Measurements from ENCODE around the gene ANKRD50. TPM values are rescaled to one million over a fixed set of nuclear protein-coding genes. Genes with fewer than 3 reads are reported as not detected.

The ANKRD50 gene
- total RNA-seq, 4 donors from 2014 or later, result 11.5 to 78.5 (median 15.5) TPM

DNA sequence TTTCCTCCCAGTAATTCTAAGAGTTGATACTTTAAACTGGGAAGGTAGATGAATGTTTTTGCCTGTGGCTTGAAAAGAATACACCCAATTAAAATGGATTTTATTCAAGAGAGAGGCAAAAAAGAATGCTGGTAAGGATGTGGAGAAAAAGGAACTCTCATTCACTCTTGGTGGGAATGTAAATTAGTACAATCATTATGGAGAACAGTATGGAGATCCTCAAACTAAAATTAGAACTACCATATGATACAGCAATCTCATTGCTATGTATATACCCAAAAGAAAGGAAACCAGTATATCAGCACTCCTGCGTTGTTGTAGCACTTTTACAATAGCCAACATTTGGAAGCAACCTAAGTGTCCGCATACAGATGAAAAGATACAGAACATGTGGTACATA is 75.2 kb downstream of the ANKRD50 start:
- no peak overlapping the region for H3K27ac ChIP-seq
- H3K27me3 ChIP-seq, result no peaks in the 10 kb centered on the region
- H3K4me3 ChIP-seq, result no peak overlapping the region
- no peak for TF ChIP-seq POLR2A (IDR thresholded peaks at IDR 0.05)
- TF ChIP-seq, protein P1, sequence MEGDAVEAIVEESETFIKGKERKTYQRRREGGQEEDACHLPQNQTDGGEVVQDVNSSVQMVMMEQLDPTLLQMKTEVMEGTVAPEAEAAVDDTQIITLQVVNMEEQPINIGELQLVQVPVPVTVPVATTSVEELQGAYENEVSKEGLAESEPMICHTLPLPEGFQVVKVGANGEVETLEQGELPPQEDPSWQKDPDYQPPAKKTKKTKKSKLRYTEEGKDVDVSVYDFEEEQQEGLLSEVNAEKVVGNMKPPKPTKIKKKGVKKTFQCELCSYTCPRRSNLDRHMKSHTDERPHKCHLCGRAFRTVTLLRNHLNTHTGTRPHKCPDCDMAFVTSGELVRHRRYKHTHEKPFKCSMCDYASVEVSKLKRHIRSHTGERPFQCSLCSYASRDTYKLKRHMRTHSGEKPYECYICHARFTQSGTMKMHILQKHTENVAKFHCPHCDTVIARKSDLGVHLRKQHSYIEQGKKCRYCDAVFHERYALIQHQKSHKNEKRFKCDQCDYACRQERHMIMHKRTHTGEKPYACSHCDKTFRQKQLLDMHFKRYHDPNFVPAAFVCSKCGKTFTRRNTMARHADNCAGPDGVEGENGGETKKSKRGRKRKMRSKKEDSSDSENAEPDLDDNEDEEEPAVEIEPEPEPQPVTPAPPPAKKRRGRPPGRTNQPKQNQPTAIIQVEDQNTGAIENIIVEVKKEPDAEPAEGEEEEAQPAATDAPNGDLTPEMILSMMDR (IDR thresholded peaks at IDR 0.05), result no peak
- no peaks in the 10 kb centered on the region for H3K4me1 ChIP-seq
- intact Hi-C loops (cut with DNase I; ENCODE audit: low total_unique reads), result no loop called here
- no peaks in the 10 kb centered on the region for H3K36me3 ChIP-seq
- H3K9me3 ChIP-seq, result no peaks in the 10 kb centered on the region
- DNase-seq, result no peak

DNA sequence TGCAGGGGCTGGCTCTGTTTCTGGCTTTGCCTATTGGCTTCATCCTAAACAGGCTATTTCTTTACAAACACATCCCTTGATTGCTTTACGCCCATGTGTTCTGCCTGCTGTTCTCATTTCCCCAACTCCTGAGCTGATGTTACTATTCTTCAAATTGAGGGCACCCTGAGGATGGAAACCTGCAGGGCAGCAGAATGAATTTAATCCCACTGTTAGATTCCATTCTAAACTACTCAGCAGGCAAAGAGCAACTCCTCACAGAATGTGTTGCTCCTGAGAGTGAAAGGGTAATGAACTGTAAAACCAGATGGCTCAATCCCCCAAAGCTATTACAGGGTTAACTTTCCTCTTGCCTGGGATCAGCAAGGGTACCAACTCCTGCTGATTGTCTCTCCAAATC is 75.7 kb downstream of the ANKRD50 start:
- Histone ChIP-seq H3K27ac (no peak overlapping the region), H3K27me3 (no peaks in the 10 kb centered on the region), H3K4me1 (no peaks in the 10 kb centered on the region), H3K4me3 (no peak overlapping the region), H3K9me3 (no peaks in the 10 kb centered on the region), H3K36me3 (no peaks in the 10 kb centered on the region)
- TF ChIP-seq POLR2A (IDR thresholded peaks at IDR 0.05), result no peak
- TF ChIP-seq, protein P1 (IDR thresholded peaks at IDR 0.05), result no peak
- DNase-seq, result no peak
- intact Hi-C loops (cut with DNase I; ENCODE audit: low total_unique reads), result no loop called here

DNA sequence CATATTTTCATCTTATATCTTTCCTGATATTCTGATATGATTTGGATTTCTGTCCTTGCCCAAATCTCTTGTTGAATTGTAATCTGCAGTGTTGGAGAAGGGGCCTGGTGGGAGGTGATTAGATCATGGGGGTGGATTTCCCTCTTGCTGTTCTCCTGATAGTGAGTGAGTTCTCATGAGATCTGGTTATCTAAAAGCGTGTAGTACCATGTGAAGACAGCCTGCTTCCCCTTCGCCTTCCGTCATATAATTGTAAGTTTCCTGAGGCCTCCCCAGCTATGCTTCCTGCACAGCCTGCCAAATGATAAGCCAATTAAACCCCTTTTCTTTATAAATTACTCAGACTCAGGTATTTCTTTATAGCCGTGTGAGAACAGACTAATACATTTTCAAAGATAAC is 77.2 kb downstream of the ANKRD50 start:
- no peak for DNase-seq
- Histone ChIP-seq H3K27ac (no peak overlapping the region), H3K27me3 (no peaks in the 10 kb centered on the region), H3K4me3 (no peak overlapping the region), H3K9me3 (no peaks in the 10 kb centered on the region), H3K36me3 (no peaks in the 10 kb centered on the region), H3K4me1 (no peaks in the 10 kb centered on the region)
- no peak for TF ChIP-seq POLR2A (IDR thresholded peaks at IDR 0.05)
- TF ChIP-seq, protein P1 (IDR thresholded peaks at IDR 0.05), result no peak
- intact Hi-C loops (cut with DNase I; ENCODE audit: low total_unique reads), result no loop called here

DNA sequence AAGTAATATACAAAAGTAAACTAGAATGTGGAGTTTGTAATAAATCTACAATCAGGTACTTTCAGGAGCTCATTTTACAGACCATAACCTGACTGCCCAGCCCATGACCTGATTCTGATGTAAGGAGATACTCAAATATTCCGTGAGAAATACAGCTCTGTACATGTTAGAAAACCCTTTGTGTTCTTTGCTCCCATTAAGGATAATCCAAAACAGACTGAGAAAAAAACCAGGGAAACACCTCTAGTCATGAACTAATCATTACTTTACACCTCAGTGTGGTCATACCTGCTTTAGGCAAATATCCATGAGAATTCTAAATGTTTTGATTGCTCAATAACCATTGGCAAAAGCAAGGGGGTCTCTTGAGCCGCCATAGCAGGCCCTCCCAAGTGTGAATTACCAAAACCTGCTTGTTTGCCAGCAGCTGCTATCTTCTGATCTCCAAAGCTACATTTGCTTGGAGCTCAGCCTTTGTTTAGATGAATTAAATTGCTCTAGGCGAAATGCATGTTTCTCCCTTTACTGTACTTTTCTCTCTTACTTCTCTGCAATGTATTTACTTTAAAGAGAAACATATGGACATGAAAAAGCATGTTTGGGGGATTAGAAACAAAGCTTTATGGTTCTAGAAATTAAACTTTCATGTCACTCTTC is 79.1 kb downstream of the ANKRD50 start:
- no peak for DNase-seq
- no peaks in the 10 kb centered on the region for H3K36me3 ChIP-seq
- H3K4me3 ChIP-seq, result no peak overlapping the region
- intact Hi-C loops (cut with DNase I; ENCODE audit: low total_unique reads), result no loop called here
- H3K27me3 ChIP-seq, result no peaks in the 10 kb centered on the region
- H3K27ac ChIP-seq, result no peak overlapping the region
- H3K9me3 ChIP-seq, result no peaks in the 10 kb centered on the region
- H3K4me1 ChIP-seq, result no peaks in the 10 kb centered on the region
- TF ChIP-seq, protein P1 (IDR thresholded peaks at IDR 0.05), result no peak
- TF ChIP-seq POLR2A (IDR thresholded peaks at IDR 0.05), result no peak

DNA sequence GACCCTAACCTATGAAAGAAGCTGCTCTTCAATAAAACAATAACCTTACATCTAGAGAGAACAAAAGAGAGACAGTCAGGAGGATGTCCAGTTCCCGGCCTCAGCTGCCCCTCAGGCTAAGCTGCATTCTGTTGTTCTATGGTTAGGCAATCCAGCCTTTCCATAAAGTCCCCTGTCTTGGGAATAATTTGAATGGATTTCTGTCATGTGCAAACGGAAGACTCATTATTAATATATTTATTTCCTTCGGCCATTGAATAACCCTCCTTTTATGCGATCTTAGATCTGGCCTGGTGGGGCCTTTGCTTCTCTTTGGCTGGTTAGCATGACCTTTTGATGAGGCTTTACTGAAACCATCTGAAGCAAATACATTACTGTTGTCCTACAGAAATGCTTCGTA is 80.1 kb downstream of the ANKRD50 start:
- H3K4me3 ChIP-seq, result no peak overlapping the region
- H3K27me3 ChIP-seq, result no peaks in the 10 kb centered on the region
- no peaks in the 10 kb centered on the region for H3K9me3 ChIP-seq
- TF ChIP-seq POLR2A (IDR thresholded peaks at IDR 0.05), result no peak
- TF ChIP-seq, protein P1 (IDR thresholded peaks at IDR 0.05), result no peak
- intact Hi-C loops (cut with DNase I; ENCODE audit: low total_unique reads), result no loop called here
- no peaks in the 10 kb centered on the region for H3K4me1 ChIP-seq
- no peaks in the 10 kb centered on the region for H3K36me3 ChIP-seq
- DNase-seq, result no peak
- H3K27ac ChIP-seq, result no peak overlapping the region
